HCT116 (cell line): ENCODE data around the gene CWC22. TPM values are rescaled to one million over a fixed set of nuclear protein-coding genes. Genes with fewer than 3 reads are reported as not detected.

Experiments
- ATAC-seq: fragments of 200-7000 bp; cut with Tn5 transposase; 2 replicates; pipeline ENCODE4 v1.9.1; 2020; ENCODE audit warnings: mild to moderate bottlenecking, moderate library complexity
- BruUV-seq: library from RNA; stranded (reverse); fragments of 400-500 nt; replicated peaks from 2 replicates; lab custom pipeline; 2021; lab: Mats Ljungman, UMichigan
- CTCF ChIA-PET: fragments of 300-600 bp; sonication (Branson Sonifier 250); formaldehyde crosslinking; loops from one replicate; lab custom pipeline; 2021; ENCODE audit warnings: antibody characterized with exemption; lab: Charles Lee
- POLR2A ChIA-PET: fragments of 300-600, 350-600 bp; sonication (Branson Sonifier 250); formaldehyde crosslinking; loops from one replicate; lab custom pipeline; 2021; ENCODE audit warnings: antibody characterized with exemption; lab: Charles Lee
- RAD21 ChIA-PET, 2 experiments: fragments of 300-600 bp; sonication (Branson Sonifier 250); formaldehyde crosslinking; loops; one replicate each; lab custom pipeline; 2023; ENCODE audit warnings: low total read pairs in 2 of 2; ENCODE audit not compliant: uncharacterized antibody in 2 of 2, unreplicated experiment in 2 of 2, low non-redundant PET in 1 of 2; lab: Charles Lee
- DNase-seq: peaks from one replicate; pipeline ENCODE4 v3.0.0-alpha.2; 2010; ENCODE audit warnings: low read depth, low spot score
- H2AFZ ChIP-seq: fragments of 200-600 bp; shearing (Covaris generic), sonication (generic); 2 replicates; pipeline ENCODE4 v1.6.1; 2017; ENCODE audit warnings: low read depth, mixed run types, mixed read lengths, antibody characterized with exemption, low read length; ENCODE audit not compliant: poor library complexity, severe bottlenecking
- H3K27ac ChIP-seq: 2 replicates; pipeline ENCODE4 v1.5.1; 2012; ENCODE audit warnings: low read depth, low read length
- H3K27me3 ChIP-seq: fragments of 200-600 bp; sonication (generic); 2 replicates; pipeline ENCODE4 v1.6.1; 2016; ENCODE audit warnings: mixed run types, low read length, mixed read lengths; ENCODE audit not compliant: insufficient read depth
- H3K36me3 ChIP-seq, 2 experiments: fragments of 200-500 bp in 1 of 2; fragments of 200-600 bp in 1 of 2; sonication (Bioruptor generic) in 1 of 2; sonication (generic) in 1 of 2; 2 replicates each; pipeline versions ENCODE4 v1.5.1 to v1.6.1; 2014 to 2016; ENCODE audit warnings: low read length in 2 of 2, inconsistent platforms in 1 of 2, mixed read lengths in 1 of 2, mixed run types in 1 of 2; ENCODE audit not compliant: insufficient read depth in 2 of 2, control insufficient read depth in 1 of 2
- H3K4me1 ChIP-seq, 2 experiments: fragments of 200-600 bp in 1 of 2; sonication (generic) in 1 of 2; 2 replicates each; pipeline versions ENCODE4 v1.5.1 to v1.6.1; 2012 to 2017; ENCODE audit warnings: low read length in 2 of 2, inconsistent platforms in 1 of 2, mild to moderate bottlenecking in 1 of 2, mixed read lengths in 1 of 2, mixed run types in 1 of 2, moderate library complexity in 1 of 2; ENCODE audit not compliant: insufficient read depth in 2 of 2, control insufficient read depth in 1 of 2
- H3K4me2 ChIP-seq: fragments of 200-600 bp; sonication (generic); 2 replicates; pipeline ENCODE4 v1.6.1; 2017; ENCODE audit warnings: mixed run types, low read length, mixed read lengths
- H3K4me3 ChIP-seq, 2 experiments: fragments of 200-600 bp in 1 of 2; sonication (generic) in 1 of 2; replicated peaks in 1 of 2; 2 replicates each; pipeline ENCODE4 v1.5.1; 2011 to 2016; ENCODE audit warnings: low read length in 2 of 2, control low read depth in 1 of 2, low read depth in 1 of 2, mild to moderate bottlenecking in 1 of 2, mixed read lengths in 1 of 2, mixed run types in 1 of 2
- H3K79me2 ChIP-seq: fragments of 200-600 bp; sonication (generic); 2 replicates; pipeline ENCODE4 v1.6.1; 2017; ENCODE audit warnings: mild to moderate bottlenecking, mixed run types, low read length, moderate library complexity, mixed read lengths; ENCODE audit not compliant: insufficient read depth
- H3K9ac ChIP-seq: fragments of 200-600 bp; sonication (generic); 2 replicates; pipeline ENCODE4 v1.6.1; 2016; ENCODE audit warnings: low read length, mixed read lengths
- H3K9me2 ChIP-seq: fragments of 200-600 bp; sonication (generic), shearing (Covaris generic); 2 replicates; pipeline ENCODE4 v1.6.1; 2017; ENCODE audit warnings: mixed run types, mild to moderate bottlenecking, moderate library complexity; ENCODE audit not compliant: insufficient read depth
- H3K9me3 ChIP-seq, 2 experiments: fragments of 200-500 bp in 1 of 2; fragments of 200-600 bp in 1 of 2; sonication (Bioruptor generic) in 1 of 2; sonication (generic) in 1 of 2; 2 replicates each; pipeline ENCODE4 v1.6.1; 2014 to 2017; ENCODE audit warnings: low read length in 2 of 2, mixed read lengths in 2 of 2, inconsistent platforms in 1 of 2, low read depth in 1 of 2, mild to moderate bottlenecking in 1 of 2, mixed run types in 1 of 2, moderate library complexity in 1 of 2; ENCODE audit not compliant: control insufficient read depth in 1 of 2, insufficient read depth in 1 of 2
- H4K20me1 ChIP-seq: fragments of 200-600 bp; sonication (generic), shearing (Covaris generic); 2 replicates; pipeline ENCODE4 v1.6.1; 2017; ENCODE audit warnings: mixed run types, mild to moderate bottlenecking, moderate library complexity; ENCODE audit not compliant: insufficient read depth
- CBX3 ChIP-seq: IDR thresholded peaks from 2 replicates; pipeline ENCODE4 v1.6.1; 2012; ENCODE audit warnings: low read depth
- CEBPB ChIP-seq: IDR thresholded peaks from 2 replicates; pipeline ENCODE4 v1.6.1; 2012; ENCODE audit warnings: low read depth
- EGR1 ChIP-seq: IDR thresholded peaks from 2 replicates; pipeline ENCODE4 v1.6.1; 2012; ENCODE audit warnings: low read depth
- ELF1 ChIP-seq: IDR thresholded peaks from 2 replicates; pipeline ENCODE4 v1.6.1; 2012; ENCODE audit warnings: low read depth, borderline replicate concordance
- MAX ChIP-seq: IDR thresholded peaks from 2 replicates; pipeline ENCODE4 v1.6.1; 2012
- POLR2A ChIP-seq: IDR thresholded peaks from 2 replicates; pipeline ENCODE4 v1.7.0; 2011; ENCODE audit warnings: borderline replicate concordance; ENCODE audit not compliant: insufficient read depth, insufficient read length; ENCODE audit errors: extremely low read depth
- POLR2AphosphoS5 ChIP-seq: IDR thresholded peaks from 2 replicates; pipeline ENCODE4 v1.6.1; 2011; ENCODE audit warnings: mild to moderate bottlenecking, low read depth, low read length, moderate library complexity
- RAD21 ChIP-seq: IDR thresholded peaks from 2 replicates; pipeline ENCODE4 v1.6.1; 2012; ENCODE audit warnings: low read depth, mild to moderate bottlenecking
- REST ChIP-seq: IDR thresholded peaks from 2 replicates; pipeline ENCODE4 v1.6.1; 2012; ENCODE audit warnings: low read depth
- TCF7L2 ChIP-seq: IDR thresholded peaks from 2 replicates; pipeline ENCODE4 v1.7.0; 2011; ENCODE audit warnings: borderline replicate concordance, inconsistent platforms; ENCODE audit not compliant: insufficient read depth, insufficient read length; ENCODE audit errors: extremely low read depth
- ZFX ChIP-seq: fragments of 450-650 bp; IDR thresholded peaks from 2 replicates; pipeline ENCODE4 v1.6.1; 2017
- intact Hi-C: fragments of 100-400 bp; cut with micrococcal nuclease; formaldehyde crosslinking; loops from 2 replicates; pipeline ENCODE4 v1.10.0; 2022
- total RNA-seq: library from RNA; stranded (reverse); gene quantifications from one replicate; pipeline ENCODE4 v1.2.1, GENCODE V29; 2021; ENCODE audit not compliant: unreplicated experiment
- TF ChIP-seq, protein P1 (sequence below): IDR thresholded peaks from 2 replicates; pipeline ENCODE4 v1.6.1; 2011; ENCODE audit warnings: mild to moderate bottlenecking, low read length, moderate library complexity; ENCODE audit not compliant: insufficient replicate concordance; ENCODE audit errors: extremely low read depth
- TF ChIP-seq, protein P2 (sequence below), 3 experiments: fragments of 200-600 bp in 1 of 3; sonication (generic) in 1 of 3; IDR thresholded peaks in 2 of 3; conservative IDR thresholded peaks in 1 of 3; 2 replicates each; pipeline ENCODE4 v1.5.1; 2012 to 2017; ENCODE audit warnings: low read depth in 2 of 3, low read length in 2 of 3, antibody characterized with exemption in 1 of 3, borderline replicate concordance in 1 of 3, control low read depth in 1 of 3, mild to moderate bottlenecking in 1 of 3, mixed read lengths in 1 of 3, mixed run types in 1 of 3, moderate library complexity in 1 of 3; ENCODE audit not compliant: insufficient read depth in 1 of 3

CWC22 gene
- total RNA-seq, 1 experiment from 2014 or later, result 24.7 TPM

DNA sequence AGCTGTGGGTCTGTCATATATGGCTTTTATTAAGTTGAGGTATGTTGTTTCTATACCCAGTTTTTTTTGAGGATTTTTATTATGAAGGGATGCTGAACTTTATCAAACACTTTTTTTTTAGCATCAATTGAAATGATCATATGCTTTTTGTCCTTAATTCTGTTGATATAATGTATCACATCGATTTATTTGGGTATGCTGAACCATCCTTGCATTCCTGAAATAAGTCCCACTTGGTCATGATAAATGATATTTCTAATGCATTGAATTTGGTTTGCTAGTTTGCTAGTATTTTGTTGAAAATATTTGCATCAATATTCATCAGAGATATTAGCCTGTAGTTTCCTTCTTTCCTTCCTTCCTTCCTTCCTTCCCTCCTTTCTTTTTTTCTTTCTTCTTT lies 22.5 kb upstream of the CWC22 start (continued):
- no peak for TF ChIP-seq POLR2A
- TF ChIP-seq EGR1, result no peak
- TF ChIP-seq ELF1, result no peak
- no peak for TF ChIP-seq POLR2AphosphoS5
- TF ChIP-seq MAX, result no peak
- no peak for TF ChIP-seq CEBPB

GRCh38 chr2:180021850-180022249 lies 14.8 kb upstream of the CWC22 start:
- Histone ChIP-seq H3K79me2 (no peaks in the 10 kb centered on the region), H3K27ac (no peak overlapping the region), H3K27me3 (no peaks in the 10 kb centered on the region), H3K4me1 (no peaks in the 10 kb centered on the region), H3K36me3 (no peaks in the 10 kb centered on the region), H3K4me3 (no peak overlapping the region), H3K9ac (no peak overlapping the region), H3K9me2 (no peaks in the 10 kb centered on the region), H3K9me3 (no peaks in the 10 kb centered on the region), H4K20me1 (no peaks in the 10 kb centered on the region), H3K4me2 (no peak overlapping the region), H2AFZ (no peak overlapping the region)
- ATAC-seq (no peak), DNase-seq (no peak)
- intact Hi-C loops, result no loop called here
- TF ChIP-seq REST (no peak), ELF1 (no peak), MAX (no peak), POLR2A (no peak), CEBPB (no peak), RAD21 (no peak), TCF7L2 (no peak), ZFX (no peak), EGR1 (no peak), CBX3 (no peak)
- TF ChIP-seq, protein P1, sequence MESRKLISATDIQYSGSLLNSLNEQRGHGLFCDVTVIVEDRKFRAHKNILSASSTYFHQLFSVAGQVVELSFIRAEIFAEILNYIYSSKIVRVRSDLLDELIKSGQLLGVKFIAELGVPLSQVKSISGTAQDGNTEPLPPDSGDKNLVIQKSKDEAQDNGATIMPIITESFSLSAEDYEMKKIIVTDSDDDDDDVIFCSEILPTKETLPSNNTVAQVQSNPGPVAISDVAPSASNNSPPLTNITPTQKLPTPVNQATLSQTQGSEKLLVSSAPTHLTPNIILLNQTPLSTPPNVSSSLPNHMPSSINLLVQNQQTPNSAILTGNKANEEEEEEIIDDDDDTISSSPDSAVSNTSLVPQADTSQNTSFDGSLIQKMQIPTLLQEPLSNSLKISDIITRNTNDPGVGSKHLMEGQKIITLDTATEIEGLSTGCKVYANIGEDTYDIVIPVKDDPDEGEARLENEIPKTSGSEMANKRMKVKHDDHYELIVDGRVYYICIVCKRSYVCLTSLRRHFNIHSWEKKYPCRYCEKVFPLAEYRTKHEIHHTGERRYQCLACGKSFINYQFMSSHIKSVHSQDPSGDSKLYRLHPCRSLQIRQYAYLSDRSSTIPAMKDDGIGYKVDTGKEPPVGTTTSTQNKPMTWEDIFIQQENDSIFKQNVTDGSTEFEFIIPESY, result no peak
- TF ChIP-seq, protein P2, sequence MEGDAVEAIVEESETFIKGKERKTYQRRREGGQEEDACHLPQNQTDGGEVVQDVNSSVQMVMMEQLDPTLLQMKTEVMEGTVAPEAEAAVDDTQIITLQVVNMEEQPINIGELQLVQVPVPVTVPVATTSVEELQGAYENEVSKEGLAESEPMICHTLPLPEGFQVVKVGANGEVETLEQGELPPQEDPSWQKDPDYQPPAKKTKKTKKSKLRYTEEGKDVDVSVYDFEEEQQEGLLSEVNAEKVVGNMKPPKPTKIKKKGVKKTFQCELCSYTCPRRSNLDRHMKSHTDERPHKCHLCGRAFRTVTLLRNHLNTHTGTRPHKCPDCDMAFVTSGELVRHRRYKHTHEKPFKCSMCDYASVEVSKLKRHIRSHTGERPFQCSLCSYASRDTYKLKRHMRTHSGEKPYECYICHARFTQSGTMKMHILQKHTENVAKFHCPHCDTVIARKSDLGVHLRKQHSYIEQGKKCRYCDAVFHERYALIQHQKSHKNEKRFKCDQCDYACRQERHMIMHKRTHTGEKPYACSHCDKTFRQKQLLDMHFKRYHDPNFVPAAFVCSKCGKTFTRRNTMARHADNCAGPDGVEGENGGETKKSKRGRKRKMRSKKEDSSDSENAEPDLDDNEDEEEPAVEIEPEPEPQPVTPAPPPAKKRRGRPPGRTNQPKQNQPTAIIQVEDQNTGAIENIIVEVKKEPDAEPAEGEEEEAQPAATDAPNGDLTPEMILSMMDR (IDR thresholded peaks at IDR 0.05 in 2 of 3, conservative IDR thresholded peaks at IDR 0.05 in 1 of 3; ENCODE audit: borderline replicate concordance in 1 of 3, insufficient read depth in 1 of 3, low read depth in 2 of 3, low read length in 2 of 3), result no peak
- no TSS peak for BruUV-seq
- ChIA-PET CTCF (no interaction called here), RAD21 (no interaction called here), POLR2A (no interaction called here)
